ENCODE data around the gene COL8A2.

Gene COL8A2

DNA sequence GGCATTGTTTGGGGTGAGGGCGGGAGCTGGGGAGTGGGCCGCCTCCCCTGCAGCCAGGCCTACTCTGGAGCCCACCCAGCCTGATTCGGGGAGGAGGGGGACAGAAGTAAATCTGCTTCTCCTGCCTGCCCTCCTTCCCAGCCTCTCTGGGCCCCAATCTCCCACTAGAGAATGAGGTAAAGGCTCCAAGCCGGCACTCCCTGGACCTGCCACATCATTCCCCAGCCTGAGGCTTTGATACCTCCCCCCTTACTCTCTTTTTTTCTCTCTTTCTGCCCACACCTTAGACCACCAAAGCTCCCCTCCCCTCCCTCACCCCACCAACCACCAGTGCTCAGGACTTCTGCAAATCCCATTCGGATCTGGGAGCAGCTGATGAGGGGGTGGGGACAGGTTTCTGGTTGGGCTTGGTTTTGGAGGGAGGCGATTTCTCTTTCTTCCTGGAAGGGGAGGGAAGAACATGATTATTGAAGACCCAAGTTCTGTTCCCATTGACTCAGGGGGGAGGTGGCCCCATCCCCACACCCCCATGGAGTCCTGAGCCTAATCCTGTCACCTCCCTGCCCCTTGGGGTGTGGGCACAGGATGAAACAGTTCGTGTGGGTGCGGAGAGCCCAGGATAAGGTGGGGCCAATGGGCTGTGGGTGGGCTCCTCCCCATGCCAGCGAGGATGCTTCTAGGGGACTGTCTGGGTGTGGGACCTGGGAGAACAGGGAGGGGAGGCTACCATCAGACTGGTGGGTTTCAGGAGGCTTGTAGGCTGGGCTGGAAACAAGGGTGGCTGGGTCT is 32.3 kb upstream of the COL8A2 start:
- DNase-seq: no peak

DNA sequence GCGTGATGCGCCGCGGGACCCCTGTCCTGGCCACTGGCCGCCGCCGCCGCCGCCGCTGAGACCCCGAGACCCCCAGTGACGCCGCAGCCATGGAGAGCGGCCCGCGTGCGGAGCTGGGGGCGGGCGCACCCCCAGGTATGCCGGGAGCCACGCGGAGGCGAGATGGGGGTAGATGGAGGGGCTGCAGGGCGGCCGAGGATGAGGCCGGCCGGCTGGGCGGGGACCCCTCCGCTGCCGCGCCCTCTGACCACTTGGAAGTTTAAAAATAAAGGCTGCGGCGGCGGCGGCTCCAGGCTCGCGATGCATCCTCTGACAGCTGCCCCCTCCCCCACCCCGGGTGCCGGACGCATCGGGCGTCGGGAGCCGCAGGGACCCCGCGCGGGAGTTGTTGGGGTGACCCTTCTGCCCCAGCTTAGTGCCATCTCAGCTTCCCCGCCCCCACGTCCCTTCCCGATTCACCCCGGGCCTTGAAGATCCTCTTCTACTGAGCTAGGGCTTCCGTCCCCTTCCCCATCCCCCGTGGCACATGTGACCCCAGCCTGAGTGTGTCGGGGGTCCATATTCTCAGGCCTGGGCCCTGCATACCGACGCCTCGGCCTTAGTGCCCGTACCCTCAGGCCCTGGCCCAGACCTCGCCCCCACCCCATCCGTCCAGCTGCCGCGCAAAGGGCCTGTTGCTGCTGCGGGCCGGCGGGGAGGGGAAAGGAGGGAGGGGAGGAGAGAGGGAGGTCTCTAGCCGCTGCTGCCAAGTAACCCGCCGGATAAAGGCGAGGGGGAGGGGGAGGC is 31.5 kb upstream of the COL8A2 start:
- peak; percentile 51 for DNase-seq

DNA sequence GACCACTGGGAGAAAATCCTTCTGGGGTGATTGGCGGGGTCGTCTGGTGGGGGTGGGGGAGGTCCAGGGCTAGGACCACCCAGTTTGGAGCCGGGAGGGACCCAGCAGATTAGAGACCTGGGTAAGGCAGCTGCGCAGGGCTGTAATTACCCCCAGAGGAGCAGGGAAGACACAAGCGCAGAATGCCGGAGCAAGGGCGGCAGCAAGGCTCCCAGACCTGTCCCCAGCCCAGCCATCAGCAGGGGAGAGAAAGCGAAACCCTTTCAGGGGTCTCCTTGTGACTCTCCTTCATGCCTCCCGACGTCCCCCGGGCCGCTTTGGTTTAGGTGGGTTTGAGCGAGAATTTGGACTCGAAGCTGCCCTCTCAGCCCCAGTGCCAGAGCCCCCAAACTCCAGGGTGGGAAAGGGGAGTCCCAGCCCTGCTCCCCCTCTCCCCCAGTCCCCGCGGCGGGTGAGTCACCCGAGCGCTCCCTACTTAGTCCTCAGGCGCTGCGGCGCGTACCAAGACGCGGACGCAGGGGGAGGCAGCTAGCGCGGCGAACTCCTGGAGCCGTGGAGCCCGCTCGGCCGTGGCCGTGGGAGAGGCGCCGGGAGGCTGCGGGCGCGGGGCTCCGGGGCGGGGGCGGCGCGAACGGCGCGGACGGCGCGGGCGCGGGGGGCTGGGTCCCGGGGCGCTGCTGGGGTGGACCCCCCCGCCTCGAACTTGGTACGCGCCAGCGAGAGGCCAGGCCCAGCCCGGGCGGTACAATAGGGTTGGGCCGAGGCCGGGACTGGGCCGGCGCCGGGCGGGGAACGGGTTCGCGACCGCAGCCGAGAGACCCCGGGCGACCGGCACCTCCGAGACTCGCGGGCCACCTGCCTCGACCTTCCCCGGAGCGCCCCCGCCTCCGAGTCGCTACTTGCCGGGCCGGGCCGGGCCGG is 30.6 kb upstream of the COL8A2 start, which contains the start of gene MAP7D1:
TSS of gene MAP7D1 (plus strand) at position 753 of the 921 bp plus-strand sequence. CDS start 258 bp downstream, outside the sequence.
- peak; percentile 85 for DNase-seq

- no peak for DNase-seq
Measured at GRCh38 chr1:36154765-36155407, 29.9 kb upstream of the COL8A2 start.

DNA sequence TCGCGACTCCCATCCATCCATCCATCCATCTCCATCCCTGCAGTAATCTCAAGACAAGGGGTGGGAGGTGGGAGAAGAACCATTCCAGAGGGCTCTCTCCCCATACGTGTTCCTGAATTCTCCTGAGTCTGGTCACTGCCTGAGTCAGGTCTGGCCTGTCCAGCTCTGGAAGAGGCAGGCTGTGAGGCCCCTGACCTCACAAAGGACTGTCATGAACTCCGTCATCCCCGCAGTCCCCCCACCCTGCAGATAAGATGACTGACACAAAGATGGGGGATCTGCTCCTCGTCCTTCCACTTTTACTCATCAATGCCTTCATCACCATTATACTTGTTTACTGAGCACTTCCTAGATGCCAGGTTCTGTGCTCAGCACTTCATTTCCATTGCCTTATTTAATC is 29.3 kb upstream of the COL8A2 start:
- no peak for DNase-seq

DNA sequence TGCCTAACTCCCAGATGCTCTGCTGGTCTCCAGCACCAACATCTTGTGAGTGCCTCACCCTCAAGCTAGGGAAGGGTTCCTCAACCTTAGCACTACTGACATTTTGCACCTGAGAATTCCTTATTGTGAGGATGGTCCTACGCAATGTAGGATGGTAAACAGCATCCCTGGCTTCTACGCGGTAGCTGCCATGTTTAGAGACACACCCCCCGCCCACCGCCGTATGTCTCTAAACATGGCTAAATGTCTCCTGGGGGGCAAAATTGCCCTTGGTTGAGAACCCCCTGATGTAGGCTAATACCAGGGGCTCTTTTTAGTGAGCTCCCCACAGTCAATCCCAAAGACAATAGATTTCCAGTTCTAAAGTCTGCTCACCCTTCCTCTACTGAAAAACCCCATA is 28.5 kb upstream of the COL8A2 start:
- no peak for DNase-seq

GRCh38 chr1:36151845-36152203 is 26.8 kb upstream of the COL8A2 start:
- peak; percentile 68 for DNase-seq

- no peak for DNase-seq
Measured at GRCh38 chr1:36151134-36151844, 26.3 kb upstream of the COL8A2 start.

DNA sequence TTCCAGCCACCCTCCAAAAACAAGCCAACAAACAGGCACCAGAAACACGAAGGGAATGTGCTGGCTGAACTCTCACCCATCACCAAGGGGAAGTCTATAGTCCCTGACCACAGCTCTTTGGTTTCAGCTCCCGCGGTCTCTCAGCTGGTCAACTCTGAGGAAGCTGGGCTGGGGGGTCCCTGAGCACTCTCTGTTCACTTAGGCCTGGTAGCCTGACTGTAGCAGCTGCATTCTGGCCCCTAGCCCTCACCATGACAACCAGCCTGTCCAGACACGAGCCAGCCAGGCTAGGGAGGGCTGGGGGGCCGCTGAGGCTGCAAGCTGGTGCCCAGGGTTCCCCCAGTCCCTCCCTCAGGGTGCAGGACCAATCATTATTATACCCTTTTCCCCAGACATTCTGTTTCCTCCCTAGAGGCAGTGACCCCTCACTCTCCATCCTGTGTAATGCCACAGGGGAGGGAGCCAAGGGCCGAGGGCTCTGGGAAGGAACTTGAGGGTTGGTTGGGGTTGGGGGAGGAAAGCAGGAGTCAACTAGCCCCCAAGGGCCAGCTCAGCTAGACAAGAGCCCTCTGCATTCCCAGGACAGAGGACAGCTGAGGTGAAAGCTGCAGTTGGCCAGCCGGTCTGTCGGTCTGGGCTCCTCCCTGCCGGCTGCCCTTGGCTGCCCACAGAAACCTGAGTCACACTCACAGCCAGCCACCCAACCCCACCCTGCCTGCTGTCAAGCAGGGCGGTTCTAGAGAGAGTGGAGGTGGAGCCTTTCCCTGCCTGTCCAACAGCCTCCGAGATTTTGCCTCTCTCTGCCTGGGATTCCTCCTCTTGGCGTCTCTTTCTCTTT is 25.5 kb upstream of the COL8A2 start:
- peak; percentile 88 for DNase-seq

DNA sequence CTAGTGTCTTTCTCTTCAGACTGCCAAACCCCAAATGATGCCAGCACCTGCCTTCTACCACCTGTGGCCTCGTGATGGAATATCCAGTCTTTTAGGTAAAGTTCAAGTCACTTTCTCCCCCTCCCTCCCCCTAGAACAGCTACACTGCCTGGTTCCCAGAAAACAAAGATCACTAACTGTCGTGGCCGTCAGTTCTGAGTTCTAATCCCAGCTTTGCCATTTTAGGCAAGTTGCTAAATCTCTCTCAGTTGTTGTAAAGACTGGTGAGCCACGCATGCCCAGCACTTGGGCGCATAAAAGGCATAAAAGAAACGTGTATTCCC is 24.9 kb upstream of the COL8A2 start:
- no peak for DNase-seq

DNA sequence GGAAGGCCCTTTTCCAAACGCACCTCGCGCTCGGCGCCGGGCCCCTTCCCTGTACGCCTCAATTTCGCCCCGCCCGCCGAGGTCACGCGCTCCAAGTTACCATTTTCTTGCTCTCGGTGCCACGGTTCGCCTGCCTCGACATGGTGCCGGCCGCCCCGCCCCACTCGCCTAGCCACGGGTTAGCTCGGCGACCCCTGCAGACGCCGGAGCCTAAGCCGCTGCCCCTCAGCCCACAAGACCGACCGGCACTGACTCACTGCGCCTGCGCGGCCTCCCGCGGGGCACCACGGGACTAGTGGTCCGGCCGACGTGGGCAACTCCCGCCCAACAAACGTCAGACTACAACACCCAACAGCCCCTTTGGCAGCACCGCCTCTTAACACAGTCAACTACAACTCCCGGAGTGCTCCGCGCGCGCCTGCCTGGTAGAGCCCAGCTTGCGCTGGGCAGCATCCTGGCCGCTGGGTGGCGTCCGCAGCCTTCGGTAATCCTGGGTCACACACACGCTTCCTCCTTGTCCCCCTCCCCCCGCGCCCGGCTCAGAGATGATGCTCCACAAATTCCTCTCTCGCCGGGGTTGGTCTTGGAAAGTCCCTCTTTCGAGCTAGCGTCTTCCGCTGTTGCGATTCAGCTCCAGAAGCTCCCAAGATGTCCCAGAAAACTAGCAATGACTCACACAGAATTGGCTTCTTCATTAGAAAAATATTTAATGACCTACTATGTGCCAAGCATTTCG is 24.4 kb upstream of the COL8A2 start, which contains the start of gene TRAPPC3:
TSS of gene TRAPPC3 (minus strand) at position 250 of the 736 bp plus-strand sequence. CDS start at position 142, 108 bp downstream.
- peak; percentile 100 for DNase-seq

DNA sequence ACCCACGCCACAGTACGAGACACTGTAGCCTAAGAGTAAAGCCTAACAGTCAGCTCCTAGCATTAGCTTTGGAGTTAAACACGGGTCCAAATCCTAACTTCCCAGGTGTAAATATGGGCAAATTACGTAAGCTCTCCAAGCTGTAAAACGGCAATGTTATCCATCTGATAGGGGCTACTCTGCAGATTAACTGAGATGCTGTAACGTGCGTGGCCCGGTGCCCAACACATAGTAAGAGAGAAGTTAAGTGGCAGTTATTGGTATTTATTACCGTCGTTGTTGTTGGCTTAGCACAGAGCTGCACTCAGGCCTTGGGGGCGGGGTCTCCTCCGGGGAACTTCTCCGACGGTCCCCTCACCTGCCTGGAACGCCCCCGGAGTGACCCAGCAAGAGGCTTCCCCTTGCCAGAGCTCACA is 23.8 kb upstream of the COL8A2 start:
- DNase-seq: no peak

DNA sequence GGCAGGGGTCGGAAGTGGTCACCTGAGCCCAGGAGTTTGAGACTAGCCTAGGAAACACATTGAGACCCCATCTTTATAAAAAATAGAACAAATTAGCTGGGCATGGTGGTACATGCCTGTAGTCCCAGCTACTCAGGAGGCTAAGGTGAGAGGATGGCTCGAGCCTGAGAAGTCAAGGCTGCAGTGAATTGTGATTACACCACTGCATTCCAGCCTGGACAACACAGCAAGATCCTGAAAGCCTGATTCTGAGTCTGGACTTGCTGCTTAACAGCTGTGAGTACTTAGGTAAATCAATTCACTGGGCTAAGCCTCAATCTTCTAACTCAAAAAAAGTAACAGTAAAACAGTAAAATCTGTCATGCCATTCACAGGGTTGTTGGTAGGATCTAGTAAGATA is 19.4 kb upstream of the COL8A2 start:
- no peak for DNase-seq

DNA sequence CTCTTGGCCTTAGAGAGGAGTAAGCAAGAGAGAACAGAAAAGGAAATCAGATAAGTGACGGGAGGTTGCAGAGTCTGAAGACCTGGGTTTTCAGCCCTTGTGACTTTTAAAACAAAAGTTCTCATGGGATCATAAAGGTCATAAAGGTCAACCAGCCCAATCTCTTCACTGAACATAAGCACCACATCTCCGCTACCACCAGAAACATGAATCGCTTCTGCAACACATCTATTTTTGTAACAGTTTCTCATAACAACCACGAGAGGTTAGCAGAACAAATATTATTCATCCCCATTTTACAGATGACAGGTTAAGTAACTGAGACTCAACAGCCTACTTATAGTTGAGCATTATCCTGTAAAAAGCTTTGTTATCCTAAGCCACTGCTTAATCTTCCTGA is 18.4 kb upstream of the COL8A2 start:
- DNase-seq: no peak

DNA sequence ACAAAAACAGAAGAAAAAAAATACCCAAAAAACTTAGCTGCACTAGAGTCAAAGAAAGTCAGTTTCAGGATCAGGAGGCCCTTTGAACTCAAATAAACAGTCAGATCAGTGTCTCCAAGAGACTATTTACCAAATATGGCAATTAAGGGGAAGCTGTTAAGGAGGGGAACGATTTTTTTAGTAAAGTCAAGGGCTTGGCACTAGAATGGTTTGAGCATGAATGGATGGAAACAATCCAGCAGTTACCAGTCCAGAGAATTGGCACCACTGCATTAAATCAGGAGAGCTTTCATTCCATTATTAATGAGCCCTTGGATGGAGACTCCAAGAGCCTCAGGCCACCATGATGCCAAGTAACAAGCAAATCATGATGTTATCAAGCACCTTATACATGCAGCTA is 17.1 kb upstream of the COL8A2 start:
- no peak for DNase-seq

GRCh38 chr1:36139521-36139920 is 14.5 kb upstream of the COL8A2 start:
- no peak for DNase-seq

DNA sequence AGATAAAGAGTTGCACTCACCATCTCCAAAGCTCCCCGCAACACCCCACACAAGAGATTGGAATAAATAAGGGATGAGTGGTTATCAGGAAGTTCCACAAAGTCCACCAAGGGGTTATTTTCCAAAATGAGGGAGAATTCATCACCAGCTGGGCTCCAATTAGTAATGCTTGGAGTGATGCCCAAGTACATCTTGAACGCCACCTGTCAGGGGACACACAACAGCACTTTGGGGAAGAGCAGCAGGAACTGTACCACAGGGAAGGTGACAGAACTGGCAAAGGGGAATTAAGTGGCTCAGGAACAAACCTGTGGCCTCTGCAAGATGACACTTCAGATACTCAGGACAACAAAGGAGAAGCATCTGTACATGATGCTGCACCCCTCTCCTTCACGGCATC is 12.8 kb upstream of the COL8A2 start:
- DNase-seq: no peak

DNA sequence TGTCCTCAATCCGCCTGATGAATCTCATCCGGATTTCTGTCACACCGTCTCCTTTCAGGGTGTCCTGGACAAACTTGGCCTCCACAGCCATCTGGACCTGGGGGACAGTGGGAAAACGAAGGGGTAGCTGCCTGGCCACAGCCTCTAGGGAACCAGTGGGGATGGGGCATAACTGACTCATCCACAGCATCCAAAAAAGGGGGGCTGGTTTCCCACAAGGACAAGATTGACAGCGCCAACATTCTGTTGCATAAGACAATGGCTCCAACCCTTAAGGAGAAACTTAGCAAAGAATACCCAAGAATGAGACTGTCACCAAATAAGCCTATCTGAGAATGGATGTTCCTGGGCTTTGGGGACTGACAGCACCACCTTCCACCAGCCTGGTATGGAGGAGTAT is 12.2 kb upstream of the COL8A2 start:
- DNase-seq: no peak

DNA sequence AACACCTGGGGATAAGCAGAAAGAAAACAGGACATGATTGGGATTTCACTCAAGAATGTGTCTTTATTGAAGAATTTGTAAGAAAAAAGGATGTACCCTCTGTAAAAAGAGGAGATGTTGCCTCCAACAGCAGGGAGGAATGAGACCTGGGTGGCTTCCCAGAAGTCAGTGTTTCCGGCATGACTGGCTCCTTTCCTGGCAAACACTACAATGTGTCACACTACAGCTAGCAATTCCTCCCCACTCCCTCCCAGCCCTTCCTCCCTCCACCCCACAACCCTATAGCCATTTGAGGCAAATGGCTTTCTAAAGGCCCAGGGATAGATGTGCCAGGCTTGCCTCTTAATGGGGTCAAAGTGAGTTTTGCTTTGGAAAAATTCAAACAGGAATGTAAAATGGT is 11.5 kb upstream of the COL8A2 start:
- DNase-seq: no peak

DNA sequence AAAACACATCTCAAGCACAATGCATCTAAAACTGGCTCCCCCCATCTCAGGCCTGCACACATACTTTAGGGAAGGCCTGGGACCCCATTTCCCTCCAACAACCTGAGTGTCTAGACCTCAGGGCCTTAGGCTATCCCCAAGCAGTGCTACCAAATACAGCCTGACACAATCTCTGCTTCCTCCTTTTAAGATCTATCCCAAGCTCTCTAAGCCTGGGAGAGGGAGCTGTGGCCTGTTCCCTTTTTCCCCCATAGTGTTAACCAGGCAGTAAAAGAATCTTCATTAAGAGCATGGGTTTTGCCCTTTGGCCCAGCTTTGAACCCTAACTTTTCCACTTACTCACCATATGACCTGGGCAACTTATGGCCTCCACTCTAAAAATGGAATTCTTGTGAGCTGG is 10.8 kb upstream of the COL8A2 start:
- DNase-seq: no peak

DNA sequence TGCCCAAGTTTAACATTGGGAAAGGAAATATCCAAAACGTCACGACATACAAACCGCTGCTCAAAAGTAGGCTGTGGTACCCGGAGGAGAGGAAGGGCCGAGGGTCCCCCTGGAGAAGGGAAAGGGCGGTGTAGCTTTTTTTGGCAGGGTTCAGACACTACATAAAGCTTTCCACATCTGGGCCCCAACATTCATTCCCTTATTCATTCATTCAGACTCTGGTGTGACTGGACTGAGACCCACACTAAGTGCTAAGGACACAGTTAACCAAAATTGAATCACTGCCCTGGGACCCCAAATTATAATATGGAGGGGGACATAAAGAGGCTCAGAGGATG is 10.3 kb upstream of the COL8A2 start:
- DNase-seq: no peak

Measured in CD4-positive, alpha-beta T cell treated with Interleukin-15 for 1 hour (primary cell).